KG1 (cell line): Measurements from ENCODE around the gene PTGDR2.

Source experiments
- DNase-seq: peaks from one replicate; lab custom pipeline; 2025; lab: John Stamatoyannopoulos, UW

The PTGDR2 gene

DNA sequence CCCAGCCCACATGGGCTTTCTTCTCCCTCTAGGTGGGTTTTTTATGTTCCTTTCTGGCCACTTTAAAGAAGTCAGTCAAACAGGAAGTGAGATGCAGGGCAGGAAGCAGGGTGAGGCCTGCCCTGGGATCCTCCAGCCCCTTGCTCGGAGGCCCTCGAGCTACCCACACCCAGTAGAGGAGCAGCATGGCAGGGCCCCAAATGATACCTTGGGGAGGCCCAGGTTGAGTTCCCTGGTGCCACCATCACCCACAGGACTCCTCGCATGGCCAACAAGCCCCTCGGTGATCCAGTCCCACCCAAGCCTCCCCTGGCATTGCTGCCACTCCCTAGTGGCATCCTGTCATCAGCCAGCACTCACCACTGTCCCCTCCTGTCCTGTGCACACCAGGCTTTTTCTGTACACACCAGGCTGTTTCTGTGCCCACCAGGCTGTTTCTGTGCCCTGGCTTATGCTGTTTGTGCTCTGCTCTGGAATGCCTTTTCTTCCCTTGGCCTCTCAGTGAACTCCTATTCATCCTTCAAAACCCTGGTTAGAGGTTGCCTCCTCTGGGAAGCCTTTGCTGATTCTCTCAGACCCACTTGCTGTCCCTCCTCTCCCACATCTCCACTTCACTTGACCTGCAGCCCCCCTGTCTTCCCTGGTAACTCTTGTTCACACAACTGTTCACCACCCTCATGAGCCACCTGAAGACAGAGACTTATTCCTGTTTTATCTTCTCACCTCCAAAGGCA lies 3.1 kb upstream of the PTGDR2 start:
- DNase-seq = no peak

DNA sequence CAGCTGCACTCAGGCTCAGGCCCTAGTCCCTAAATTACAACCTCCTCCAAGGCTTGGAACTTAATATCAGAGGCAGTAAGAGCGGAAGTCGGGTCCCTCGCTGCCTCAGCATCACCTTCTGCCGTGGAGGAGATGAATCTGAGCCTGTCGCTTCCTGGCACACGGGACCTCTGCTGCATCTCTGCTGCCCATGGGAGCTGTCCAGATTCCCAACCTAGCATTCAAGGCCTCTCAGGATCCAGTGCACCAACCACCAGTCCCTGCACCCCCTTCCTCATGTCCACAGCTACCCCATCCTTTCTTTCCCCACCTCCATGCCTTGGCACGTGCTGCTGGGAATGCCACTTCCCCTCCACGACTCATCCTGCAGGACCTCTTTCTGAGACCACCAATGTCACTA lies 2.5 kb upstream of the PTGDR2 start:
- no peak for DNase-seq

DNA sequence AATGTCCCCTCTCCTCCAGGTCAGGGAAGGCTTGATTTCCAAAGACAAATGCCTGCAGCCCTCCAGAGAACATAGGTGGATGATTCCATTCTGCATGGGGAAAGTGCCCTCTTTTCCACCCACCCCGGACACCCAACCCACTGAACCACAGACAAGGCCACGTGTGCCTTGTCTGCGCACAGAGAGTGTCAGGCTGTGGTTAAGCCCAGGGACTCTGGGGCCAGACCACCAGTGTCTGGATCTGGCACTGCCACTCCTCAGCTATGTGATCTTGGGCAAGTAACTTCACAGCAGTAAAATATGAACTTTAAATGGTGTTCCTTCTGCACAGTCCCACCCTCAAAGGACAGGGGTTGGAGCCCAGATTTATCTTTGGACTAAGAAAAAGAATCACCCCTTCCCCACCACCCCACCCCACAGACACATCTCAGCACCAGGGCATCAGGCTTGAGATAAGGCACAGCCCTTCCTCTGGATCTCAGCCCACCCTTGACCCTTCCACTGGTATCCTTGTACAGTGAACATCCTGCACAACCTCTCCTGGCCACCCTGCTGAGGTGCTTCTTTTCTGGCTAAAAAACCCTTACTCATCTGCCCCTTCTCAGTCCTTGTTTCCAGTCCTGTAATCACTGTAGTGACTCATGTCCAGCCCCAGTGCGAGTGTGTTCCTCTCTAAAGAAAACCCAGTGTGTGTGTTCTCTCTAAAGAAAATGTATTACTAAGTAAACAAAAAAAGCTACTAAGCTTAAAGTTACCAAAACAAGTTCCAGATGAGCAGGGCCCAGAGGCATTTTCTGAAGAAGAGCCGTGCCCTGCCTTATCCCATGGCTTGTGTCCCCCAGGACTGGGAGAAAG lies 1.9 kb upstream of the PTGDR2 start:
- DNase-seq = no peak

DNA sequence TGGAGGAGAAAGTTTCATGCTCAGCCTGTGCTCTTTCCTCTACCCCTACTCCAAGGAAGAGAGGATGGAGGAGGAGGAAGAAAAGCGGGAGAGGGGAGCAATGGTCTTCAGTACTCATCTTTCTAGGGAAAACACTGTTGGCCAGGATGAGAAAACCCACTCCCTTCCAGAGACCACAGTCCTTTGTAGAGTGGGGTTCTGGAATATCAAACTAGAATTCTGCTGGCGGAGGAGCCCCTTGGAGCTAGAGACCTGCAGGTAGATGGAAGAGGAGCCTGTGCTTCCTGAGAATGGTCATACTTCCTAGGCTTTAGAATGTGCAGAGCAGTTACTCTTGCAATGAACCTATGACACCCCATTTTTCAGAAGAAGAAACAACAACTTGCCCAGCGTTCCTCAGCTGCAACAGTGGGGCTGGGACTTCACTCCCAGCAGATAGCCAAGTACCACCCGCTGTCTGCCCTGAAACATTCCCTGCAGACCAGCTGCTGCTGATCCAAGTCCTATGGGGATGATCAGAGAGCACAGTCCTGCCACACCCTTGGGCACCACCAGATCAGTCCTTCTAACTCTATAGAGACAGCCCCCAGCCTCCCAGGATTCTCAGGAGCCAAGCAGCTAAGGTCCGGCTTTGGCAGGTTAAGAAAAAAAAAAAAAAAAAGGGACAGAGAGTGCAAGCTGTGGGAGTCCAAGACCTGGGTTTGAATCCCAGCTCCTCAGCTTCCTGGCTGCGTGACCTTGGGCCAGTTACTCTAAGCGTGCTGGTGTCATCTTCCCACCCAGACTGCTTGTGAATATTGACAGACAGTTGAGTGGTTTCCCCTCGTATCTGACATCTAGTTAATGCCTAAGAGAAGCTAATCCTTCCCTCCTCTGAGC lies 664 bp downstream of the PTGDR2 start:
- no peak for DNase-seq

DNA sequence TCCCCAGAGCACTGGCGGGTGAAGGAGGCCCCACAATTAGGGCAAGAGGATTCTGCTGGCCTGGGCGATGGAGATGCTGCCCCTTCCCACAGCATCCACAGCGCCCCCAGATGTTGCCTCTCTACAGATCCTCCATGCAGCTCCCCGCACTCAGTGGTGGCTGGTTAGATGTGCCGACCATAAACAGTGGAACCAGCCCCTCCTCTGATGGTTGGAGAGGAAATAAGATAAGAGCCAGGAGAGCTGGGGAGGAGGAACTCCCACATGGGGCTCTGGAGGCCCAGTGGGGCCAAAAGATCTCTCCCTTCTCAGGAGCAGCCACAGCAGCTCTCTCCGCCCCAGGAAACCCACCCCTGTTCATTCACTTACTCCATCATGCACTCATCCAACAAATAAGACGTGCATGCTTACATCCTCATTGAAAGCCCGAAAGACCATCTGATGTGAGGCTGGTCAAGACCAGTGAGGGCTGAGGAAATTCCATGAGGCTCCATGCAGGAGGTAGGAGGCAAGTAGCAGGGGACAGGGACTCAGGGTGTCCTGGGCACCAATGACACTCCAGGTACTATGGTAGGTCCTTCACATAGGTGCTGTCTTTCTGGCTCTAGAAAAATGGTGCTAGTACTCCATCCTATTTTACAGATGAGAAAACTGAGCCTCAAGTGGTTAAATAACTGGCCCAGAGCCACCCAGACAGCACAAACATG lies 1.5 kb downstream of the PTGDR2 start:
- DNase-seq = no peak

DNA sequence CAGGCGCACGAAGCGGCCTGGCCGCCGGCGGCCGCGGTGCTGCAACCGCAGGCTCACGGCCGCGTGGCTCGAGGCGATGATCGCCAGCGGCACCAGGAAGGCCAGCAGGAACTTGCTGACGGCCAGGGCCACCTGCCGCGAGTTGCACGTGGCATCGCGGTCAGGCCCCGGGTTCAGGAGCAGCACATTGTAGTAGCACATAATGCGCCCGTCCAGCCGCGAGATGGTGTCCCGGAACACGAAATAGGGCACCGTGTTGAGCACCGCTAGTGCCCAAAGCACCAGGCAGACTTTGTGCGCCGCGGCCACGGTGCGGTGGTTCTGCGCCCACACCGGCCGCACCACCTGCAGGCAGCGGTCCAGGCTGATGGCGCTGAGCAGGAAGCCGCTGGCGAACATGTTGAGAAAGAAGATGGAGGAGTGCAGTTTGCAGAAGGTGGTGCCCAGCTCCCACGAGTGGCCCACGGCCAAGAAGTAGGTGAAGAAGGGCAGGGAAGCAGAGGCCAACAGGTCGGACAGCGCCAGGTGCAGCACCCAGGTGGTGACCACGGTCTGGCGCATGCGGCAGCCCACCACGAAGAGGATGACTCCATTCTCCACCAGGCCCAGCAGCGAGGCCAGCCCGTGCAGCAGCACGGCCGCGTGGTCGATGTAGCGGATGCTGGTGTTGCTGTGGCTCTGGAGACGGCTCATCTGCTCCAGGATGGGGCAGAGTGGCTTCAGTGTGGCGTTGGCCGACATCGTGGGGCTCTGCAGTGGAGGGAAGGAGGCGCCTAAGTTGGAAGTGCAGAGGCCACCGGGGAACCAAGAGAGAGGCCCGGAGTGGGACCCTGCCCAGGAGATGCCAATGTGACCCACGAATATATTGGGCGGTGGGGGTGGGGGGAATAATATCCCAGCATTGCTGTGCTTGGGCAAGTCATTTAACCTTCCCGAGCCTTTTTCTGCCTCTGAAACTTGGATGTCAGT lies 2.5 kb downstream of the PTGDR2 start:
- DNase-seq = no peak

DNA sequence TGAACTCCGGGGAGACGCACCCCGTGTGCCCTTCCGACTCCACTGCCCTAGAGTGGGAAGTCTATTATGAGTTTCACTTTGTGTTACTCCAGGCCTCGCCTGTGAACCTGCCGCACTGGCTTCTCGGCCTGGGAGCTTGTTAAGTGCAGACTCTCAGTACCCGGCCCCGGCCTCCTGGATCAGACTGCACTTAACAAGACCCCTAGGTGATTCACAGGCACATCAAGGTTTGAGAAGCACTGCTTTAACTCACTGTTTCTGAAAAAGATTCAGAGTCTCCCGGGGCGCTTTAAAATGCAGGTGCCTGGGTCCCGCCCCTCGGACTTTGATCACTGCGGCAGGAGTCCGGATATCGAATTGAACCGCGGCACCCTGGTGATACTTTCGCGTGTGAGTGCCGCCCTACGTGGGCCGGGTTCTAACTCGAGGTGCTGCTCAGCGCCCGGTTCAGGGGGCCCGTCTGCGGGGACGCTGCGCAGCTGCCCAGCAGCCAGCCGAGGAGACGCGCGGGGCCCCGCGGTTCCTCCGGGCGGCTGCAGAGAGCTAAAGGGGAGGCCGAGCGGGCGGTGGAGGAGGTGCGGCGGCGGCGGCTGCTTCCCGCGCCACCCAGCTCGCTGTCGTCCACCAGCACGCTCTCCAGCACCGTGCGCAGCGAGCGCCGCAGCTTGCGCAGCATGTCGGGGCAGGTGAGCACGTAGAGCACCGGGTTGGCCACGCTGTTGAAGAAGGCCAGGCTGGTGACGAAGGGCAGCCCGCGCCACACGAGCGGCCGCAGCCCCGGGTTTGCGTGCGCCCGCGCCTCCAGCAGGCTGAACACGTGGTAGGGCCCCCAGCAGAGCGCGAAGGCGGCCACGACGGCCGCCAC lies 3.4 kb downstream of the PTGDR2 start:
- DNase-seq = no peak

DNA sequence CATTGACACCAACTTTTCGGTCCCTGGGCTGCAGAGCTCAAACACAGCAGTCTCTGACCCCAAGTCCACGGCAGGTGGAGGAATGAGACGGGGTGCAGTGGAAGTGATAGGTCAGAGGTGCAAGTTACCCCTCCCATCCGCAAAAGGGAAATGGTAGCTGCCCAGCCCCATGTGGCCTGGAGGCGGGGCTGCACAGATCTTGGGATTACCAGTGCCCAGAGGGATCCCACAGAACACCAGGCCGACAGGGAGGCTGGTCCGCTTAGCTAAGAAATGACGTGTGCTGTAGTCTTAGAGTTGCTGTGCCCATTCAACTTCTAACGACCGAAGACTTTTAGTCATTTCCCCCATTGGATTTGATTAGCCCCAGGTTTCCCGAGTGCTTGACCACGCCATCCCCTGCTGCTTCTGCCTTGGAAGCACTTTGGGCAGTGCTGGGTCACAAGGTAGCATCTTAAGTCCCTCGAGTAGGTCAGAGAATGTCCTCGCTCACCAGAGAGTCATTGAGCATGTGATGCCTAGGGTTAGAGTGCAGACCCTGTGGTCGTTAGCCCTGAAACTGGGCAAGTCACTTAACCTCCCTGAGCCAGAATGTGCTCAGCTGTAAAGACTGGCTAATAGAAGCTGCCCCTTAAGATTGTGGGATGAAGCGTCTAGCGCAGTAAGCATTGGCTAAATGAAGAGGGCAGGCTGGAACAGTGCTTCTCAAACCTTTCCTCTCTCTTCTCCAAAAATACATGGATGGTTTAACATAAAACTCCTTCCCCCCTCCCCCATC lies 4.2 kb downstream of the PTGDR2 start:
- no peak for DNase-seq

DNA sequence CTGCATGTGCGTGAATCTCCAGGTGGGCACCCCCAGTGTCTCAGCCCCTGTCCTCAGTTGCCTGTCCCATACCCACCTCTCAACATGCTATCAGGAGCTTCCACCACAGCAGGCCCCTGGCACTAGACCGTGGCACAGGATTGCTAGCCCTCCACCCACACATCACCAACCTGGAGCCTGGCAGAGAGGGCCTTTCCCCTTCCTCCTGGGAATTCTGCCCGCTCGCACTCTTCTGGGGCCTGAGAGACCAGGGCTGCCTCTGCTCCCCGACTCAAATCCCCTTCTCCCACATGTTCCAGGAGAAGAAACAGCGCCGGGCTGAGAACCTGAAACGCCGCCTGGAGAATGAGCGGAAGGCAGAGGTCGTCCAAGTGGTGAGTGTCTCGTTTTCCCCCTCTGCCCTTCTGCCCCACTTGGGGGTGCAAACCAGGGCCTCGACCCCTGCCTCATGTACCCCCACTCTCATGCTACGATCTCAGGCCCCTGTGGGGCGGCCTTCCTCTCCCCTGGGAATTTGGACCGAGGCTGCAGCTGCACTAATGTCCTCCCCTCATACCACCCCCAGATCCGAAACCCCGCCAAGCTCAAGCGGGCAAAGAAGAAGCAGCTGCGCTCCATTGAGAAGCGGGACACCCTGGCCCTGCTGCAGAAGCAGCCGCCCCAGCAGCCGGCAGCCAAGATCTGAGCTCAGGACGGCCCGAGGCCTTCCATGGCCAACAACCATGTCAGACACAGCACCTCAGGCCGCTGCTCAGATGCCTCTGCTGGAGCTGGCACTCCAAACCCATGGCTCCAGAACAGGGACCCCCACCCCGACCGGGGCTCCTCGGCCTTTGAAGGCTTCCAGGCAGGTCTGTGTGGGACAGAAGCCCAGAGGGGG lies 5.9 kb downstream of the PTGDR2 start:
- DNase-seq = no peak

DNA sequence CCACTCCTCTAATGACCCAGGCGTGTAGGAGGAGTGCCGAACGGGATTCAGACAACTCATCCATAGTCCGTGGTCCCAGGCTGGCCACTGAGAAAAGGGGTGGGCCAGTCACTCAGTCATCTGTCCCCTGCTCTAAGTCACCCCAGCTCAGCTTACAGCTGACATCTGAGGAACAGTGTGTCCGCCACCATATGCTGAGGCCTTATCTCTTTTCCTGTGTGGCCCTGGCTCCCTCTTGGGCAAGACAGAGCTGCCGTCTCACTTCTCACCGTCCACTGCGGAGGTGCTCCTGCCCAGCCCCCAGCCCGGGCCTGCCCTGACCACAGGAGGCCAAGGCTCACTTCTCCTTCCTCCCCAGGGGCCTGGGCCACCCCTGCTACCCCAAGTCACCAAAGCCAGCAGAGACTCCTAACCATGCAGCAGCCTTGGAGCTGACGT lies 7.0 kb downstream of the PTGDR2 start:
- no peak for DNase-seq

DNA sequence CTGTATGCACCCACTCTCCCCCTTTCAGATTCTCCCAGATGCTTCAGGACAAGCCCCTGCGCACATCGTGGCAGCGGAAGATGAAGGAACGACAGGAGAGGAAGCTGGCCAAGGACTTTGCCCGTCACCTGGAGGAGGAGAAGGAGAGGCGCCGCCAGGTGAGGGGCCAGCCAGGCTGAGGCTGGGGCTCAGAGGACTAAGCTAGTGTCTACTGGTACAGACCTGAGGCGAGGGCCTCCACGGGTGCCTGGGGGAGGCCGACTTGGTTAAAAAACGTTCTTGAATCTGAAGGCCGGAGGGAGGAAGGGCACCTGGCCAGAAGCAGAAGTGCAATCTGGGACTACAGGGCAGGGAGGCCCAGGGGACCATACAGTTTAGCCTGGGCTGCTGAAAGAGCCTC lies 7.9 kb downstream of the PTGDR2 start:
- no peak for DNase-seq

DNA sequence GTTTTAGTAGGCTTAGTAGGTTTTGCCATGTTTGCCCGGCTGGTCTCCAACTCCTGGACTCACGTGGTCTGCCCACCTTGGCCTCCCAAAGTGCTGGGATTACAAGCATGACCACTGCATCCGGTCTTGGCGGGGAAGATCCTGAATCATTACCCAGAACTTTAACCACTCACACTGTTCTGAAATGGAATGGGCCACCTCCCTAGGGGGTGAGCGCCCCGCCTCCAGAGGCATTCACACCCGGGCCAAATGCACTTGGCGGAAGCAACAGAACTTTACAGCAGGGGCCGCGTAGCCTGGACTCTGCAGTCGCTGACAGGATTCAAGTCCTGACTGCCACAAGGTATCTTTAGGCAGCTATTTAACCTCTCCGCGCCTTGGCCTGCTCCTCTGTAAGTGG lies 8.5 kb downstream of the PTGDR2 start:
- no peak for DNase-seq

DNA sequence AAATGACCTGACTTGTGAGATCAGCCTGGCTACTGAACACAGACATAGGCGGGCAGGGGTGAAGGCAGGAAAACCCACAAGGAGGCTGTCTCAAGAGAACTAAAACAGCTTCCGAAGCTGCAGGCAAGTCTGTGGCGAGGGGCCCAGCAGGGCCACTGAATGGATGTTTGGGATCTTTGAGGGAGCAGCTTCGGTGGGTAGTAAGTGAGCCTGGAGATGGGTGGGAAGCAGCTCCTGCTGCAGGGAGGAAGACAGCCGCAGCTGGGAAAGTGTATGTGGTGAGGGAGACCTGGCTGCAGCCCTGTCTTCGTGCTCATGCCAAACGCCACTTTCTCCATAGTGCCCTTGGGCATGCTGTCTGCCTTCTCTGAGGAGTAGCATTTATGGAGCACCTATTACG lies 10.4 kb downstream of the PTGDR2 start:
- DNase-seq = no peak

DNA sequence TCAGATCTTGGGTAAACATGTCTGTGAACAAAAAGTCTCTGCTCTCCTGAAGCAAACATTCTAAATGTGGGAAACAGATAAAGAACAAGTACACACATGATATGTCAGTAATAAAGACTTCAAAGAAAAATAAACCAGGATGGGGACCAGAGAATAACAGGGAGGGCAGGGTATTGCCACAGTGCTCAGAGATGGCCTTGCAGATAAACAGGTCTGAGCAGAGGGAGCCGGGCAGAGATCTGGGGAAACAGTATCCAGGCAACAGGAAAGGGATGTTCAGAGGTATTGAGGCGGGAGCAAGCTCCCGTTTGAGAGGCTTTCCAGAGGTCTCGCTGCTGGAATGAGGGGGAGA lies 10.9 kb downstream of the PTGDR2 start:
- DNase-seq = no peak

DNA sequence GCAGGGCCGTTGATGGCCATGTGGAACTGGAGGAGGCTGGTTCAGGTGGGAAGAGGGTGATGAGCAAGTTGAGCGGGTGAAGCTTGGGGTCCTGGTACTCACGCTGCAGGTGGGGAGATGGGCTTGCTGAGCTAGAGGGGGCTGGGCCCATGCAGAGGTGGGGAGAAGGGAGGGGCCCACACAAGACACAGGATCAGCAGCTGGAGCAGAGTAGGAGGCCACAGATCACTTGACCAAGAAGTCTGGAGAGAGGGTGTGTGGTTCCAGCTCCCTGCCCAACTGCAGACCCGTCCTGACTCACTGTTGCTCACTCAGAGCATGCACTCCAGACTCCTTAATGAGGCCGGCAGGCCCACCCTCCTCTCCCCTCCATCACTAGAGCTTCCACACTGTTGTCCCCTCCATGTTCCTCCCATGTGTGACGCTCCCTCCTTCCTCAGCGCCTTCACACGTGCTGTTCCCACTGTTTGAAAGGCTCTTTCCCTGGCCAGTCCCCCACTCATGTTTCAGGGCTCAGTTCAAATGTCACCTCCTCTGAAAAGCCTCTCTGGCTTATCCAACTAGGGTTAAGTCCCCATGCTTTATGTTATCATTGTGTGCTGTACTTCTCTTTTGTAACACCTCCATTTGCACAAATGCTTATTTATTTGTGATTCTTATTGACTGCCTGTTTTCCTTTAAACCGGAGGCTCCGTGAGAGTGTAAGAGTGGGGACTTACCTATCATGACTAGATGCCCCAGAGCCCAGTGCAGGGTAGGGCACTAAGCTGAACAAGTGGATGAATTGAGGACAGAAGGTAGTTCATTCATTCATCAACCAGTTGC lies 11.5 kb downstream of the PTGDR2 start:
- DNase-seq = no peak

DNA sequence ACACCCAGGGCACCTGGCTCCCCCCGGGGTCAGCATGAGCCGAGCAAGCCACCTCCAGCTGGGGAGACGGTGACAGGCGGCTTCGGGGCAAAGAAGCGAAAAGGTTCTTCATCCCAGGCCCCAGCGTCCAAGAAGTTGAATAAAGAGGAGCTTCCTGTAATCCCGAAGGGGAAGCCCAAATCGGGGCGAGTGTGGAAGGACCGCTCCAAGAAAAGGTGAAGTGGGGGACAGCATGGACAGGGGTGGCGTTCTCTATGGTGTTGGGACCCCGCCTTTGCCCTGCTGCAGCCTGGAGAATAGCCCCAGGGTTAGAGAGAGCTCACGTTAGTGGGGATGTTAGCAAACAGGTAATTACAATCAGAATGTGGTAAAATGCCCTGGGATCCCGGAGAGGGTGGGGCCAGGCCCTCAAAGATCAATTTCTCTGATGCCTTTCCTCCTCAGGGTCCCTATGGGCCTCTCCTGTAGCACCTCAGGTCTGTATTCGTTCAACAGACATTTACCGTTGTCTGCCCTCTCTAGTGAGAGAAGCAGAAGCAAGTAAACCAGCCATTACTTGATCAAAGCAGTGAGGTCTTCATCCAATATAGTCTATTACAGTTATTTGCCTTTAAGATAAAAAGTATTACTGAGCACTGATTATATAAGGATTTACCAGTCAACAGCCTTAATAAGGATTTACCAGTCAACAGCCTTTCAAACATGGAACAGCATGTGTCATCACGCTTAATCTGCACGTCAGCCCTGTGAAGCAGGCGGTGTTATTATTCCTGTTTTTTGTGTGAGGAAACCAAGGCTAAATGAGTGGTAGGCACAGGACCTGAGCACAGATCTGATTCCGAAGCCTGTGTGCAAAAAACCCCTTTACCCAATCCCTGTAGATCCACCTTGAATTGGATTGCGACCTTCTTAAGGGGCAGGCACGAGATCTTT lies 12.8 kb downstream of the PTGDR2 start:
- no peak for DNase-seq
